IPS-15b (cell line): ENCODE data around the gene DNAJB2.
A peak's percentile ranks its signal among the peaks of the same experiment; 100 is the strongest.

Experiments used
- H3K27me3 ChIP-seq: one replicate; pipeline ENCODE4 v1.6.1; 2013; ENCODE audit warnings: low read length; ENCODE audit not compliant: control insufficient read depth, insufficient read depth
- H3K36me3 ChIP-seq: one replicate; pipeline ENCODE4 v1.6.1; 2013; ENCODE audit warnings: low read length; ENCODE audit not compliant: control insufficient read depth, insufficient read depth
- H3K4me1 ChIP-seq: one replicate; pipeline ENCODE4 v1.6.1; 2013; ENCODE audit warnings: mild to moderate bottlenecking, low read length; ENCODE audit not compliant: control insufficient read depth, insufficient read depth
- H3K4me3 ChIP-seq: one replicate; pipeline ENCODE4 v1.5.1; 2013; ENCODE audit warnings: low read depth, low read length
- H3K9ac ChIP-seq: one replicate; pipeline ENCODE4 v1.6.1; 2013; ENCODE audit warnings: low read depth, mild to moderate bottlenecking, low read length
- H3K9me3 ChIP-seq: one replicate; pipeline ENCODE4 v1.6.1; 2013; ENCODE audit warnings: mild to moderate bottlenecking, low read length; ENCODE audit not compliant: control insufficient read depth, insufficient read depth

The DNAJB2 gene

DNA sequence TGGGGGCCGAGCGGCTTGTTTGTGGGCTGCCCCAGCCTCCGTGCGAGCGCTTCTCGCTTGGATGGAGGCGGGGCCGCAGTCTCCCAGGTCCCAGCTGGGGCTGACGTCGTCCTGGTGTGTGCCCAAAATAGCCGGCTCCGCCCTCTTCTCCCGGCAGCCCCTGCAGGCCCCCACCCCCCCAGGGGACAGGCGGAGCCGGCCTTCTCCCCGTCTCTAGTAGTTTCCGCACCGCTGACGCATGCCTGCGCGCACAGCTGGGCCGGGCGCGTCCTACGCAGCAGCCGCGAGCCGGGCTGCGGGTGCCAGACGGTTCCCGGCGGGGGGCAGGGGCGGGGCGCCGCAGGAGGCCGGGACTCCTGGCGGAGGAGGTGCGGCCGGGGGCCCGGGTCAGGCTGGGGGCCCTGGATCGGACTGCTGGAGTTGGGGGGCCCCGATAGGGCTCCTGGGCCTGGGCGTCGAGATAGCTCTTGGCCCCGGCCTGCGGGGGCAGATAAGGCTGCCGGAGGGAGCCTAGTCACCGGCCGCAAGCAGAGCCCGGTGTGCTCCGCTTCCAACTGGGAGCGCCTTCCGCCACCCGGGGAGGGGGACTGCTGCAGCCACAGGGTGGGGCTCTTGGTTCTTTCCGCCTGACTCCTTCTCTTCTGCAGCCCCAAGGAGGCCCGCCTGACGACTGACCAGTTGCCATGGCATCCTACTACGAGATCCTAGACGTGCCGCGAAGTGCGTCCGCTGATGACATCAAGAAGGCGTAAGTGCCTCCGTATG lies at the start of gene DNAJB2:
Gene DNAJB2 (plus strand): TSS at position 216 of the 765 bp plus-strand sequence. CDS start 468 bp downstream, at position 684.
- Histone ChIP-seq H3K4me1 (peaks cover 16% of the 10 kb centered on the region), H3K36me3 (no peaks in the 10 kb centered on the region), H3K9me3 (no peaks in the 10 kb centered on the region)

DNA sequence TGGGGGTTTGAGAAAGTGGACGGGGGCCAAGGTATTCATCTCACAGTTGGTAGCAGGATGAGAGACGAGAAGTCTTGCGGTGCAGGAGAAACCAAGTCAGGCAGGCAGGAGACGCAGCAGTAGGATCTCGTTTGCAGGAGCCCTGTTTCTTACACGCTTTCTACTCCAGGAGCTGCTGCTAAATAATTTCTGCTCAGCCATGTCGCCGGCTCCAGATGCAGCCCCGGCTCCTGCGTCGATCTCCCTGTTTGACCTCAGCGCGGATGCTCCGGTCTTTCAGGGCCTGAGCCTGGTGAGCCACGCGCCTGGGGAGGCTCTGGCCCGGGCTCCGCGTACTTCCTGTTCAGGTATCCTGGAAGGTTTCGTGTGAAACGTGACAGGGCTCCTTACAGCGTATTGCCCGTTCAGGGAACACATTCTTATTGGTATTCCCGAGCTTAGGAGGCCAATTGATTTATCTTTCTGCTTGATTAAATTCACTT lies 49.1 kb upstream of the DNAJB2 start:
- H3K4me1 ChIP-seq = no peaks in the 10 kb centered on the region
- peaks cover 29% of the 10 kb centered on the region for H3K36me3 ChIP-seq
- H3K27me3 ChIP-seq = no peaks in the 10 kb centered on the region
- no peaks in the 10 kb centered on the region for H3K9me3 ChIP-seq
- H3K4me3 ChIP-seq = peak overlapping the region; percentile 98
- peak overlapping the region; percentile 90 for H3K9ac ChIP-seq

More for the DNA sequence above, at the start of gene DNAJB2:
- Histone ChIP-seq H3K4me3 (peak within 1 kb of the TSS; percentile 70), H3K27me3 (peaks cover 4% of the 10 kb centered on the region), H3K9ac (no peak within 1 kb of the TSS)

DNA sequence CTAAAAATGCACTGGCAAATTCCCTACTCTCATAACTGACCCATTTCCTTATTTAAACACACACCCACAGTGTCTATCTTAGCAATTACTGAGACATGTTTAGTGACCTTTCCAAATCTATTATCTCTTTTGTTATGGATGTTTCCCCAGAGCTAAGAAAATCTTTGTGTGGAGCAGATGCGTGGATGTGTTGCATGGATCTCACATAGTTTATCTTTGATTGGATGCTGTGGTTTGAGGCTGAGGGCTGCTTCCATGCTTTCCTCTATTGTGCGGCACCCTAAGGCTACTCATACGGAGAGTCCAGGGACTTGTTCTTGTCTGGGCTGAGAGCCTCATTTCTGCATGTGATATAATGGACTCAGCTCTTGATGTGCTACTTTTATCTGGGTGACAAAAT lies 44.8 kb upstream of the DNAJB2 start:
- peaks cover 38% of the 10 kb centered on the region for H3K36me3 ChIP-seq
- no peaks in the 10 kb centered on the region for H3K9me3 ChIP-seq
- no peak overlapping the region for H3K4me3 ChIP-seq
- no peak overlapping the region for H3K9ac ChIP-seq
- H3K27me3 ChIP-seq = no peaks in the 10 kb centered on the region
- no peaks in the 10 kb centered on the region for H3K4me1 ChIP-seq

DNA sequence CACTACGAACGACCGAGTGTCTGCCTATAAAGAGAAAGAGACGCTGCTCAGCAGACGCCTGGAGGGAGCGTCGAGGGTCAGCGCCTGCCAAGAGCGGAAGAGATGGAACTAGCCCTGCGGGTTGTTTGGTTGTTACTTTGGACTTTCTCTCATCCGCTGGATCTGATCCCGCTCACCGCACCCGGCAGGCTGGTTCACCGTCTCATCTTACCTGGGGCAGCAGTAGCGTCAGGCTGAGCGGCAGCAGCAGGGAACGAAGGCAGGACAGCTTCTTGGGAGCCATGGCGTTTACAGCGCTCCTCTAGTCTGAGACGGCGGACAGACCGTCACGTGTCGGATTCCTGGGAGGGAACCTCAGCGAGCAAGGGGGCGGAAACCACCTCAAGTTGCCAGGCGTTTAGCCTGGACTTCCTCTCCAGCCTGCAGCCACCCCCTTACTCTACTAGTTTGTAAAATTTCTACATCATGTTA lies 35.8 kb upstream of the DNAJB2 start:
- Histone ChIP-seq H3K36me3 (peaks cover 8% of the 10 kb centered on the region), H3K27me3 (no peaks in the 10 kb centered on the region), H3K9ac (no peak overlapping the region)

DNA sequence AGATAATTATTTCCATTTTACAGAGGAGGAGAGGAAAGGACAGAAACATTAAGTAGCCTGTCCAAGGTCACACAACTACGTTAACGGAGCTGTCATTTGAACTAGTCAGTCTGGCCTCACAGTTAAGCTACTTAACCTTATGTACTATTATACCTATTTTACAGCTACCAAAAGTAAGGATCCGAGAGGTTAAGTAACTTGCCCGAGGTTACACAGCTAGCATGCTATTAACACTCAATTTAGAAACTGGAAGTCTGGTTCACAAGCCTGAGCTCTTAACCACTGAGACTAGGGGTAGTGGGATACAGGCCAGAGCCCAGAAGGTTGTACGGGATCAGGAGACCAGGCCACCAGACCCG lies 34.4 kb upstream of the DNAJB2 start:
- Histone ChIP-seq H3K4me1 (peaks cover 4% of the 10 kb centered on the region), H3K27me3 (no peaks in the 10 kb centered on the region), H3K36me3 (peaks cover 8% of the 10 kb centered on the region), H3K9me3 (no peaks in the 10 kb centered on the region), H3K4me3 (peak overlapping the region; percentile 85), H3K9ac (peak overlapping the region; percentile 73)

More for the DNA sequence above, 35.8 kb upstream of the DNAJB2 start:
- Histone ChIP-seq H3K9me3 (no peaks in the 10 kb centered on the region), H3K4me1 (peaks cover 4% of the 10 kb centered on the region), H3K4me3 (no peak overlapping the region)

DNA sequence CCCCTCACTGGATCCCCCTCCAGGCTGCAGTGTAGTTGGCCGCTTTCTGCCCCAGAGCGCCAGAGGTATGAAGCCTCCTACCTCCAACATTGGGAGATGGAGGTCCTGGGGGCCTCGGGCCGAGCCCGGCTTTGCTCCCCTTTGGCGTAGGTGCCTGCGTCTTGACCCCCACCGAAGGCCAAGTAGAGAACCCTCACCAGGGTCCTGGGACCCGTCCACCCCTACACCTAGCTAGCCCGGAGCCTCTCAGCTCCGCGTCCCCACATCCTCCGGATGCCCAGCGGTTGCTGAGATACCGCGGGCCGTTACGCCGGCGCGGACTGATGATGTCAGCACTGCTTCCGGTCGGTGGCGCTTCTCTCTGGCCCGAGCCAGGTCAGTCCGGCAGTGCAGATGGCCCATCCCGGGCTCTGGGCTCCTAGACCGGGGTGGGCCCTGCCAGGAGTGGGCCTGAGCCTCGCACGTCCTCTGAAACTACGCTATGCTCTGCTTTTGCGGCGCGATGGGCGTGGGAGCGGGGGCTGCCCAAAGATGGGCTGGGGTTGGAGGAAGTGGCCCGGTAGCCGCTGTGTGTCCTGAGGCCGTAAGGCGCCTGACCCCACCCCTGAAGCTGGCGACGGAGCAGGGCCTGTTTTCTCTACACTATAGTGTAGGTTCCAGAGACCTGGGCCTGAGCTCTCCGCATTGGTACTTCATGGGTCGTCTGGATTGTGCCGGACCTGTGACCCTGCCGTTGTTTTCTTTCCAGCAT lies 33.8 kb upstream of the DNAJB2 start, which contains the start of the genes GLB1L and STK16:
Gene GLB1L (minus strand): TSS at position 297 of the 751 bp plus-strand sequence. CDS start 1,871 bp downstream, outside the sequence.
Gene STK16 (plus strand): TSS at position 332 of the 751 bp plus-strand sequence. CDS start 521 bp downstream, outside the sequence.
- Histone ChIP-seq H3K9ac (peak within 1 kb of the TSS; percentile 79), H3K4me1 (peaks cover 7% of the 10 kb centered on the region), H3K9me3 (no peaks in the 10 kb centered on the region), H3K36me3 (peaks cover 9% of the 10 kb centered on the region), H3K27me3 (no peaks in the 10 kb centered on the region), H3K4me3 (peak within 1 kb of the TSS; percentile 85)

DNA sequence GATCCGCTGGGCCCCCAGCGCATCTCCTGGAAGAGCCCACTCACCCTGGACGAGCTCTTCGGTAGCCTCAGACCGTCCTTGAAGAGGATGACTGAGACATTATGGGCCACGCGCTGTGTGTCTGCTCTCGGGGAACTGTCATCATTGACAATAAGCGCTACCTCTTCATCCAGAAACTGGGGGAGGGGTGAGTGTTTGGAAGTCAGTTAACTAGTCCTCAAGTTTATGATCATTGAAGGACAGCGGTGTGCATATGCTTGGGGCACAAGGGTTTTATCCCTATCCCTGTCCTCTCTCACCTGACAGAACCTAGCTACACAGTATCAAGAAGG lies 33.3 kb upstream of the DNAJB2 start:
- Histone ChIP-seq H3K4me3 (peak overlapping the region; percentile 85), H3K9ac (peak overlapping the region; percentile 79), H3K9me3 (no peaks in the 10 kb centered on the region), H3K27me3 (no peaks in the 10 kb centered on the region), H3K4me1 (peaks cover 7% of the 10 kb centered on the region), H3K36me3 (peaks cover 11% of the 10 kb centered on the region)

DNA sequence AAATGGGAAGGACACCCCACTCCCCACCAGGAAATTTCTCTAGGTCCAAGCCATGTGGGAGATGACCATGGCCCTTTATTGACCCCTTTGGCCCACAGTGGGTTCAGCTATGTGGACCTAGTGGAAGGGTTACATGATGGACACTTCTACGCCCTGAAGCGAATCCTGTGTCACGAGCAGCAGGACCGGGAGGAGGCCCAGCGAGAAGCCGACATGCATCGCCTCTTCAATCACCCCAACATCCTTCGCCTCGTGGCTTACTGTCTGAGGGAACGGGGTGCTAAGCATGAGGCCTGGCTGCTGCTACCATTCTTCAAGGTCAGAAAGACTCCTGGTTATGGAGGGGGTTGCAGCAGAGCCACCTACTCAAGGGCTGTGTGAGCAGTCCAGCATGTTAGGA lies 32.6 kb upstream of the DNAJB2 start:
- Histone ChIP-seq H3K9me3 (no peaks in the 10 kb centered on the region), H3K36me3 (peaks cover 11% of the 10 kb centered on the region), H3K9ac (no peak overlapping the region), H3K27me3 (peaks cover 4% of the 10 kb centered on the region), H3K4me1 (peaks cover 7% of the 10 kb centered on the region), H3K4me3 (no peak overlapping the region)

DNA sequence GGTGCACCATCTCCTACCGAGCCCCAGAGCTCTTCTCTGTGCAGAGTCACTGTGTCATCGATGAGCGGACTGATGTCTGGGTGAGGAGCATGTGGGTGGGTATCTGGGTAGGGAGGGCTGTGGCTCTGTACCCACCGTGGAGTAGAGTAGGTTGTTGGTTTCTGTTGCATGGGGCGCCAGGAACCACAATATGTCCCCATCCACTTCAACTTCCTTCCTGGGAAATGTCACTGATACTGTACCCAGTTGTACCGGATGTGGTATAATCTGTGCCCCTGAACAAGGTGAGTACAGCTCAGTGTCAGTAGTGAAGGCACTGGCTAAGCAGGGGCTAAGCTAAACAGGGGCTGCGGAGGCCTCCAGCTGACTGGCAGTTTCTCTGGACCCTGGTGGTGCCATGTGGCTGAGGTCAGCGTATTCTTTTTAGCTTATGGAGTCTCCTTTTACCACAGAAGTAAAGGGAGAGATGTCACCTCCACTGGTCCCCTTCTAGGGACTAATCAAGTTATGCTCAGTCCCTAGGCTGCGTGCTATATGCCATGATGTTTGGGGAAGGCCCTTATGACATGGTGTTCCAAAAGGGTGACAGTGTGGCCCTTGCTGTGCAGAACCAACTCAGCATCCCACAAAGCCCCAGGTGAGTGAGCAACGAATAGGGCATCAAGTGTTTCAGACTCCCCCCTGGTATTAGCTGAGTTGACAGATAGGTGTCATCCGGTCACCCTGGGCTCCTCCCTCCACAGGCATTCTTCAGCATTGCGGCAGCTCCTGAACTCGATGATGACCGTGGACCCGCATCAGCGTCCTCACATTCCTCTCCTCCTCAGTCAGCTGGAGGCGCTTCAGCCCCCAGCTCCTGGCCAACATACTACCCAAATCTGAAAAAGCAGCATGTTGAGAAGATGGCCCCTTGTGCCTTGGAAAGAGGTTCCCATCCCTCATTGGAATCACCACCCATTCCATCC lies 31.2 kb upstream of the DNAJB2 start:
- Histone ChIP-seq H3K36me3 (peaks cover 13% of the 10 kb centered on the region), H3K27me3 (peaks cover 18% of the 10 kb centered on the region), H3K4me3 (no peak overlapping the region), H3K4me1 (peaks cover 15% of the 10 kb centered on the region), H3K9me3 (no peaks in the 10 kb centered on the region), H3K9ac (no peak overlapping the region)

DNA sequence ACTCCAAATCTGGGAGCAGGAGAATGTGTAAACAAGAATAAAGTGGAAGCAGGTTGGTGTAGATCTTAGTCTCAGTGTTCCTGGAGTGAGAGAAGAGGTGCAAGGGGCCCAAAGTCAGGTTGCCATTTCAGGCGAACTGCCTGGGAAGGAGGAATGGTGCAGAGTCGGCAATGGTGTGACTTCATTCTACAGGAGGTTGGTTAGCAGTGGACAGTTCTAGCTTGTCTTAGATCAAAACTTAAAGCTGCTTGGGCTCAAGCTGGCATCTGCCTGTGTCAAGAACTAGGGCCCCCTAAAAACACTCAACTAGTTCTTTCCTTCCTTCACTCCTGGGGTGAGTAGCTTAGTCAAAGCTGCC lies 30.3 kb upstream of the DNAJB2 start:
- Histone ChIP-seq H3K4me3 (no peak overlapping the region), H3K9me3 (no peaks in the 10 kb centered on the region), H3K27me3 (peaks cover 22% of the 10 kb centered on the region), H3K4me1 (peaks cover 15% of the 10 kb centered on the region), H3K9ac (no peak overlapping the region), H3K36me3 (peaks cover 13% of the 10 kb centered on the region)
